Measurements from ENCODE around the gene PKIB.

DNA sequence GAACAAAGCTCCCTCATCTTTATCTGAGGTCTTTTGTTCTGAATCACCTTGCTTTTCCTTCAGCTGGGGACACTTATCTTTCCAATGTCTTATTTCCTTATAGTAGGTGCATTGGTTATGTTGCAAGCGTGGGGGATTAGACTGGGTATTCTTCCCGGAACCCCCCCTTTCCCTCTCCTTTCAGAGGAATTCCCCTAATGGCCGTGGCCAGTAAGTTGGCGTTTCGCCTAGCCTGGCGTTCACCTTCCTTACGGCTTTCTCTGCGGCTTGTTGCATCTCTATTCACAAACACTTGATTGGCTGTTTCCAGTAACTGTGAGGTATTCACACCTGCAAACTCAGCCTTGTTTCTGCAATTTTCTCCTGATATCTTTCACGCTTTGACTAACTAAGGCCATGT is 136.5 kb downstream of the PKIB start:
- TF ChIP-seq, protein P1, sequence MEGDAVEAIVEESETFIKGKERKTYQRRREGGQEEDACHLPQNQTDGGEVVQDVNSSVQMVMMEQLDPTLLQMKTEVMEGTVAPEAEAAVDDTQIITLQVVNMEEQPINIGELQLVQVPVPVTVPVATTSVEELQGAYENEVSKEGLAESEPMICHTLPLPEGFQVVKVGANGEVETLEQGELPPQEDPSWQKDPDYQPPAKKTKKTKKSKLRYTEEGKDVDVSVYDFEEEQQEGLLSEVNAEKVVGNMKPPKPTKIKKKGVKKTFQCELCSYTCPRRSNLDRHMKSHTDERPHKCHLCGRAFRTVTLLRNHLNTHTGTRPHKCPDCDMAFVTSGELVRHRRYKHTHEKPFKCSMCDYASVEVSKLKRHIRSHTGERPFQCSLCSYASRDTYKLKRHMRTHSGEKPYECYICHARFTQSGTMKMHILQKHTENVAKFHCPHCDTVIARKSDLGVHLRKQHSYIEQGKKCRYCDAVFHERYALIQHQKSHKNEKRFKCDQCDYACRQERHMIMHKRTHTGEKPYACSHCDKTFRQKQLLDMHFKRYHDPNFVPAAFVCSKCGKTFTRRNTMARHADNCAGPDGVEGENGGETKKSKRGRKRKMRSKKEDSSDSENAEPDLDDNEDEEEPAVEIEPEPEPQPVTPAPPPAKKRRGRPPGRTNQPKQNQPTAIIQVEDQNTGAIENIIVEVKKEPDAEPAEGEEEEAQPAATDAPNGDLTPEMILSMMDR (IDR thresholded peaks at IDR 0.05; ENCODE audit: low read depth, low read length), result no peak
- TF ChIP-seq, protein P2, sequence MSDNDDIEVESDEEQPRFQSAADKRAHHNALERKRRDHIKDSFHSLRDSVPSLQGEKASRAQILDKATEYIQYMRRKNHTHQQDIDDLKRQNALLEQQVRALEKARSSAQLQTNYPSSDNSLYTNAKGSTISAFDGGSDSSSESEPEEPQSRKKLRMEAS (IDR thresholded peaks at IDR 0.05; ENCODE audit: low read depth, low read length), result no peak

Measured in NB4 (cell line).